Head of caudate nucleus (tissue), 42 donors: ENCODE results near the gene CNTRL.

Experiments
- DNase-seq, 42 donors: peaks; one replicate each; pipeline versions ENCODE4 v3.0.0 to v3.0.0-alpha.2; 2020 to 2021; ENCODE audit warnings: mixed read lengths in 7 of 42
- intact Hi-C: fragments of 100-400 bp; cut with DNase I; formaldehyde crosslinking; loops from one replicate; pipeline ENCODE4 v1.15.0; 2022

Gene CNTRL

DNA sequence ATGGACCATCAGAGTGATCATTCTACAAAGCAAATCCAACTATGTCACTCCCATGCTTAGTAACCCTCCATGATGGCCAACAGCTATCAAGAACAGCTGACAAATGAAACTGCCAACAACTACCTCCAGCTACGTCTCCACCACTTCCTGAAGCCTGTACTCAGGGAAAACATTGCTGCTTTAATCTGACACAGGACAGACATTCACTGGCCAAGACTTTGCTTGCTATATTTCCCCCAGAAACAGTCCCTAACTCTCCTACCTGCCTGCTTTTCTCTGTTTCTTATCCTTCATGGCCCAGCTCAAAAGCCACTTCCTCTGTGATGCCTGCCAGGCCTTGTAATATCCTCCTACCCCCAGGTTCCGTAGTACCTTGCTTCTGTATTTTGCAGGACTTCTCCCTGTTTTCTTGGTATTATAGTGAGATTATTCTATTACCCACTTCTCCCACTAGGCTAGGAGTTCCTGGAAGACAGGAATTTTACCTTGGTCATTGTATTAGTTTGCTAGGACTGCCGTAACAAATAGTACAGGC, 141.6 kb downstream of the CNTRL start:
- intact Hi-C loops: loop anchor here (10.0 kb wide), 1 partner anchor 158 kb away; the partner anchor contains the start of gene STOM
- DNase-seq: no peak

DNA sequence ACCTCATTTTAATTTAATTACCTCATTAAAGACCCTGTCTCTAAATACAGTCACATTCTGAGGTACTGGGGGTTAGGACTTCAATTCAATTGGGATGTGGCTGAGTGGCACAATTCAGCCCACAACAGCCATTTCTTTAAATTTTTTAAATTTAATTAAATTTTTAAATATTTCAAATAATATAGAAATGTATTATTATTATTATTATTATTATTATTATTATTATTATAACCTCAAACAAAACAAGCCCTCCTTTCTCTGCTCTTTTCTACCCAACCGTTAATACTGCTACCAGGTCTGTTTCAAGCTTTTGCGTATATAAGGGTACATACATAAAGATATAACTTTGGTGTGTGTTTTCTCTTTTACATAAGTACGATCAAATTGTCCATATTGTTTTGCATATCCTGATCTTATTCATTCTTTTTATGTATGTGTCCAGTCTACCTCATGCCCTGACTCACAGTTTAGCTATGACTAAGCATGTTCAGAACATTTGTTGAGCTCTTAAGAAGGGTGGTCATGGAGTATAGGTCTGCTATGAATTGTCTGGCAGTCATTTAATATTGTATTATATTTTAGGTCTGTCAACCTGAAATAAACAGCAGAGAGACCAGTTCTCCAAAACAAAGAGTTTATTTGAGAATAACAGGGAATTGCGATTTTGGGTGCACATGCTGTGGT, 143.0 kb downstream of the CNTRL start:
- no peak for DNase-seq
- intact Hi-C loops: loop anchor here (10.0 kb wide), 1 partner anchor 157 kb away; the partner anchor contains the start of gene STOM

DNA sequence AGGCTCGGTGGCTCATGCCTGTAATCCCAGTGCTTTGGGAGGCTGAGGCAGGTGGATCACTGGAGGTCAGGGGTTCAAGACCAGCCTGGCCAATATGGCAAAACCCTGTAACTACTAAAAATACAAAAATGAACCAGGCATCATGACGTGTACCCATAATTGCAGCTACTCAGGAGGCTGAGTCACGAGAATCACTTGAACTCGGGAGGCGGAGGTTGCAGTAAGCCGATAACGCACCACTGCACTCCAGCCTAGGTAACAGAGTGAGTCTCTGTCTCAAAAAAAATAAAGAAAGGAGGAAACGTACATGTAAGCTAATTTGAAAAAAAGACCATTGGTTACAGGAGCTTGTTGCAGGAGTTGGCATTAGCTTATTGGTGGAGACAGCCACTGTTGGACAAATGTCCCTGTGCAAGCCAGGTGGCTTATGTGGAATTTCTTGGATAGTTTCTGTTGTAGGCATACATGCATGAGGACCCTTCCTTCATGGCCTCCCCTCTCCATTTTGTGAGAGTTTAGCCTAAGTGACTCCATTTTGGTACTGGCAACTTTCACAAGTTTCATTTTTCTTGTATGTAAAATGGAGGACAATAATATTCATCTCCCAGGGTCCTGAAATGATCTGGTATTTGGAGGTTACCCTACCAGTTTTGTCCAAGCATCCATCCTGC, 143.7 kb downstream of the CNTRL start:
- DNase-seq: no peak
- intact Hi-C loops: loop anchor here (10.0 kb wide), 1 partner anchor 156 kb away; the partner anchor contains the start of gene STOM

DNA sequence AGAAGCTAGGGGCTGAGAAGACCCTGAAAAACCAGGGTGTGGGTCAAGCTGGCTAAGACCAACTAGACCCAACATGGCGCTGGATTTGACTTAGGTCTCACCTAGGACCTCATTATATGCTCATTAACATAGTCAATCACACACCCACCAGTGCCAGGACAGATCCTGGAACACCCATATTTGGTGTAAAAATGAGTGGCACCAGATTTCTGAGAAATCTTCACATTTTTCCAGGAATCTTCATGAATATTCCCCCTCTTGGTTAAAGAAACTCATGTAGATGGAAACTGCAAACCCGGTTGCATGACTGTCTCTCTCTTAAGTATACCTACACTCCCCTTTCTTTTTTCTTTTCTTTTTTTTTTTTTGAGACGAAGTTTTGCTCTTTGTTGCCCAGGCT, 144.8 kb downstream of the CNTRL start:
- intact Hi-C loops: loop anchor here (10.0 kb wide), 1 partner anchor 155 kb away; the partner anchor contains the start of gene STOM

DNA sequence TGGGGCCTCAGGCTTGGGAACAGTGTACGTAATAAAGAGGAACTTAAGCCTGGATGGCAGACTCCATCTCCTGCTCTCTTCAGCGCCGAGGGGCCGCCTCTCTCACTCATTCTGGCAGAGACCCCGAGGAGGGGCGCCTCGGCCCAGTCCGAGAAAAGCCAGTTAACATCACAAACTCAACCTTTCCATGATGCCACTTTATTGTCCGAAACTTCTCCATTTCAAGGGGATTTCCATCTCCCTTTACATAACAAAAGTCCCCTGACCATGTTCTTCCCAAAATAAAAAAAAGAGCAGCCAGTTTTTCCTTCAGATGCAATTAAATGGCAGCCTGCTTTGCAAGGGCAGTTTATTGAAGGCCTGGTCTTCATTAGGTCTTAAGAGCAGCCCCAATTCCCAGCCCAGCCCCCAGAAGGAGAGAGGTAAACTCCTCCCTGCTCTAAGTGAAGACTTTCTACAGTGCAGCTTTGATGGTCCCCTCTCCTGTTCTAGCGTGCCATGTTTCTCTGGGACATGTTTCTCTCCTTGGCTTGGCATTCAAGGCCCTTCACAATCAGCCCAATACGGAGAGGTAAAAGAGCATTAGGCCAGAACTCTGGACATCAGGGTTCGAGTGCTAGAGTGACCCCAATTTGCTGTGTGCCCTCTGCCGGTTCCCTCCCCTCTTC, 146.4 kb downstream of the CNTRL start:
- intact Hi-C loops: loop anchor here (5.0 kb wide), 1 partner anchor 46 kb away; the partner anchor contains the start of gene GSN
- DNase-seq: peak in 1 of 42 donors; percentile 34

More for the DNA sequence above, 144.8 kb downstream of the CNTRL start:
- no peak for DNase-seq

DNA sequence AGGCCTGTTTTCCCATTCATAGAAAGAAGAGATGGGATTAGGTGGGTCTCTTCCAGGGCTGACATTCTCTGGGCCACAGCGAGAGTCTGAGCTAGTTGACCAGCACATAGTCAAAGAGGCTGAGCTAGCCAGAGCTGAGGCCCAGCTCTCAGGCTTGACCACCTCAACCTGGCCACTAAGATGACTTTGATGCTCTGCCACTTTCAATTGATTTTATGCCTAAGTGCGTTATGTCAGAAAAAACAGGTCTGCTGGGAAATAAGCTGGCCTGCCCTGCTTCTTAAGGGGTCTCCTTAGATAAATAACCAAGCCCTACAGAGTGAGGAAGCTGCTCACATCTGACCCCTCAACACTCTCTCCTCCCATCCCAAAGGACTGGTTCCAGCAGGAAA, 146.9 kb downstream of the CNTRL start:
- DNase-seq: no peak
- intact Hi-C loops: loop anchor here (5.0 kb wide), 1 partner anchor 46 kb away; the partner anchor contains the start of gene GSN

DNA sequence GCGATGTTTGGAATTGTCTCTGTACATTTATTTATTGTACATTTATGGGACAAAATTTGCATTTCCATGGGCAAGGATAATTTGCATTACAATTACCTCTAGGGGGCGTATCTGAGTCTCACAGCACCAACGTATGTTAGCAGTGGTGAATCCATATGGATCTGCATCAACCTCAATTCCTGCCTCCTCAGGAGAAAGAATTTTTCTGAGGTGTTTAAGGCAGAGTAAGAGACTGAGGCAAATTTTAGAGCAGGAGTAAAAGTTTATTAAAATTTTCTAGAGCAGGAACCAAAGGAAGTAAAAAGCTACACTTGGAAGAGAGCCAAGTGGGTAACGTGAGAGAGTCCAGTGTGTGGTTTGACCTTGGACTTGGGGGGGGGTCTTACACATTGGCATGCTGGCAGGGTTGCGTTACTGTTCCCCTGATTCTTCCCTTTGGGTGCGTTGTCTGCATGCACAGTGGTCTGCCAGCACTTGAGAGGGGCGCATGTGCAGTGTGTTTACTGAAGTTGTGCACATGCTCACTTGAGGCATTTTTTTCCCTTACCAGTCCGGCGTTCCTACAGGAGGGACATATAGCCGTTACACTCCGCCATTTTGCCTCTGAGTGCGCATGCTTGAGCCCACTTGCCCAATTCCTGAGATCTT, 147.9 kb downstream of the CNTRL start:
- intact Hi-C loops: loop anchor here (5.0 kb wide), 1 partner anchor 45 kb away; the partner anchor contains the start of gene GSN
- DNase-seq: peak in 8 of 42 donors; percentile 15 to 54 (median 26)

DNA sequence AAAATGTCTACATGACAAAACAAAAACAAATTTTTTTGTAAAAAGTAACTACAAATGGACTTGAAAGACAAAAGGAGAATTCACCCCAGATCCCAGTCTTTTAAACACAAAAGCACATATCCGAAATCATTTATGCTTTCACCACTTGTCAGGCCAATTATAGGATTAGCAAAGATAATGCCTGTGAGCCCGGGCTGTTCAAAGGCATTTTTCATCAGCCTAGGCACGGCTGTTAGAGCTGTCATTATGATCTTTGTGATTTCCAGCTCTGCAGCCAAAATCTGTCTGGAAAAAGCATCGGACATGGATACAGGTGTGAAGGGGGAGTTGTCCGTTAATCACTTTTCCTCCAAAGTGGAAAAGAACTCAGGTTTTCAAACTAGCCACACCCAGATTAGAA, 150.5 kb downstream of the CNTRL start:
- intact Hi-C loops: no loop called here
- DNase-seq: no peak

DNA sequence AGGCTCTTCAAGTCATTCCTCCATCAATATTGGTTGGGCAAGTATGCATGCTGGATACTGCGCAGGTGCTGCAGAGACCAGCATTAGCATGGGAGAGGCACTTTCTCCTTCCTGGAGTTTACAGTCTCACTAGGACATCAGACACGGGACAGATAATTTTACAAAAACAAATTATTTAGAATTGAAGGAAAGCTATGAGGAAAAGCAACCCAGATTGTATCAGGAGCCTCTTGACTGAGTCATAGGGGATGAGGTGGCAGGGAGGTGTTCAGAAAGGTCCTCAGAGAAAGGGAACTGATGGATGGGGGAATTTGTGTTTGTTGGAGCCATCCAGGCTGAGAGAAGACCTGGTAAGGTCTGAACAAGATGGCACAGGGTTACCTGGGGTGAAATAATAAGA, 151.4 kb downstream of the CNTRL start:
- DNase-seq: no peak
- intact Hi-C loops: no loop called here
